GM12873 (cell line): ENCODE results near the gene GABRD.

ENCODE experiments used
- TF ChIP-seq, protein P1 (sequence below): IDR thresholded peaks from 2 replicates; pipeline ENCODE4 v1.5.1; 2012; ENCODE audit warnings: low read depth, mild to moderate bottlenecking, moderate library complexity, low read length, control low read depth; ENCODE audit not compliant: insufficient read depth; ENCODE audit errors: missing control alignments

Gene GABRD

DNA sequence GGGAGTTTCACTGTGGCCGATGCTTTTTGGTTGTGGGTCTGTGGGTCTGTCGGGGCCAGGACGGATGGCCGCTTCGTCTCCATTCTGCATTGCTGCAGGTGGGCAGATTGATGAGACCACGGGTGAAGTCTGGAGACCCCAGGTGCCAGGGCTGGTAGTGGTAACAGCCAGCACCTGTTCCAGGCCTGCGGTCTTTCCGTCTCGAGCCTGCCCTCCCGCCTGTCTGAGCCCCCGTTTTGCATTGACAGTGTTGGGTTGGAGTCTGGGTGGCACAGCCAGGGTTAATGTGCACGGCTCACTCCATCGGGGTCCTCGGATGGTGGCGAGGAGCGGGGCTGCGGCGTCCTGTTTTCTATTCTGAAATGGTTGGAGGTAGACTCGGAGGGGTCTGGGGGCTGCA lies 55.3 kb downstream of the GABRD start:
- TF ChIP-seq, protein P1, sequence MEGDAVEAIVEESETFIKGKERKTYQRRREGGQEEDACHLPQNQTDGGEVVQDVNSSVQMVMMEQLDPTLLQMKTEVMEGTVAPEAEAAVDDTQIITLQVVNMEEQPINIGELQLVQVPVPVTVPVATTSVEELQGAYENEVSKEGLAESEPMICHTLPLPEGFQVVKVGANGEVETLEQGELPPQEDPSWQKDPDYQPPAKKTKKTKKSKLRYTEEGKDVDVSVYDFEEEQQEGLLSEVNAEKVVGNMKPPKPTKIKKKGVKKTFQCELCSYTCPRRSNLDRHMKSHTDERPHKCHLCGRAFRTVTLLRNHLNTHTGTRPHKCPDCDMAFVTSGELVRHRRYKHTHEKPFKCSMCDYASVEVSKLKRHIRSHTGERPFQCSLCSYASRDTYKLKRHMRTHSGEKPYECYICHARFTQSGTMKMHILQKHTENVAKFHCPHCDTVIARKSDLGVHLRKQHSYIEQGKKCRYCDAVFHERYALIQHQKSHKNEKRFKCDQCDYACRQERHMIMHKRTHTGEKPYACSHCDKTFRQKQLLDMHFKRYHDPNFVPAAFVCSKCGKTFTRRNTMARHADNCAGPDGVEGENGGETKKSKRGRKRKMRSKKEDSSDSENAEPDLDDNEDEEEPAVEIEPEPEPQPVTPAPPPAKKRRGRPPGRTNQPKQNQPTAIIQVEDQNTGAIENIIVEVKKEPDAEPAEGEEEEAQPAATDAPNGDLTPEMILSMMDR: no peak

DNA sequence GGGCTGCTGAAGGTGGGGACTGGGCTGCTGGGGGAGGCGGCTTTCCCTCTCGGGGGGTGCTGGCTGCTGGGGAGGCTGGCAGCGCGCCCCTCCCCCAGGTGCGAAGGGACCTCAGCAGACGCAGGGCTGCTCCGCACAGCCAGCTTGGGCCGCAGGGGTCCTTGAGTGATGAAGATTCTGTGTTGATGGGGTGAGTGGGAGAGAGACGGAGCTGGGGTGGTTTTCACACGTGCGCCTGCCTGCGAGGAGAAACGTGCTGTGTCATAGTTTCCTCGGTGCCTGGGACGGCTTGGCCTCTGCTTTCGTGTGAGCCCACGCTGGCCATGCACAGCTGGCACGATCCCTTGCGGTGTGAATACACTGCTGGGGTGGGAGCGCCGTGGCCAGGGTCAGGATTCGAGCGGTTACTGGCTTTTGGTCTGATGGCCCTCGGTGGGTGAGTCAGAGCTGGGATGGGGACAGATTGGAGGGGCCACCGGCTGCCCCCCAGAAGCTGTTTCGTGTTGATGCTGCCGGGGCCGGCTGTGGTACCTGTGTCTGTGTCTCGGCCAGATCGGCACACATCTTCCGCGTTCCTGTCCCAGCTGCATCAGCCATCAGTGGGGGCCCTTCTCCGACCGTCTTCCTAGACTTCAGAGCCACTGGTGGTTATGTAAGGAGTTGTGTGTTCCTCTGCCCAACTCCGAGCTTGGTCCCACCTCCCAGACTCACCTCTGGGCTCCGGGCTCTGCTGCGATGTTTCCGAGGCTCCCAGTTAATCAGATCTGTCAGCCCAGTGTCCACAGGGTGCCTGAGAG lies 56.0 kb downstream of the GABRD start:
- TF ChIP-seq, protein P1: no peak

DNA sequence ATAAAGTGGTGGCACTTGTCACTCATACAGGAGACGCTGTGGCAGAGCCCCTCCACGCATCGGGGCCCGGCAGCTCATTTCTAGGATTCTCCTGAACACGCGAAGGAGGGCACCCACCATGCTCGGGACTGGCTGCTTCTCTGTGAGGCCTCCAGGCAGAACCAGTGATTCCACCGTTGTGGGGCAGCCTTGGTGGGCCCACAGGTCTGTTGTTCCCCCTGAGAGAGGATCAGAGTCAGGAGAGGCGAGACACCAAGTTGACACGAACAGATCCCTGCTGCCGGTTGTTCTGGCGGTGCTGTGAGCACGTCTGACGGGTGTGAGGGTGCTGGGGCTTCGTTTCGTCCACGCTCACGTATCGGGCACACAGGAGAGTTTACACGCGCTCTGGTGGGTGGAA lies 57.7 kb downstream of the GABRD start:
- TF ChIP-seq, protein P1: no peak

DNA sequence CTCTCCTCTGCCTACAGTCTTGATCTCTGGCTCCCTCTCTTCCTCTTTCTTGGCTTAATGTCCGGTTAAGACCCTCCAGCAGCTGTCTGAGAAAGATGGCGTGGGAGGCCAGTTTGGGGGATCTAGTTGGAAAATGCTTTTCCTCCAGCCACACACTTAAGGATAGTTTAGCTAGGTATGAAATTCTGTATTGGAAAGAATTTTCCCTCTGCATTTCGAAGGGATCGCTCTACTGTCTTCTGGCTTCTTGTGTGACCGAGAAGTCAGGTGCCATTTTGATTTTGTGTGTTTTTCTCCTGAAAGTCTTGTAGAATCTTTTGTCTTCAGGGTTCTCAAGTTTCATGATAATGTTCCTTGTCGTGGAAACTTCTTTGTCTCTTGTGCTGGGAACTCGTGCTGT lies 59.0 kb downstream of the GABRD start:
- TF ChIP-seq, protein P1: no peak

DNA sequence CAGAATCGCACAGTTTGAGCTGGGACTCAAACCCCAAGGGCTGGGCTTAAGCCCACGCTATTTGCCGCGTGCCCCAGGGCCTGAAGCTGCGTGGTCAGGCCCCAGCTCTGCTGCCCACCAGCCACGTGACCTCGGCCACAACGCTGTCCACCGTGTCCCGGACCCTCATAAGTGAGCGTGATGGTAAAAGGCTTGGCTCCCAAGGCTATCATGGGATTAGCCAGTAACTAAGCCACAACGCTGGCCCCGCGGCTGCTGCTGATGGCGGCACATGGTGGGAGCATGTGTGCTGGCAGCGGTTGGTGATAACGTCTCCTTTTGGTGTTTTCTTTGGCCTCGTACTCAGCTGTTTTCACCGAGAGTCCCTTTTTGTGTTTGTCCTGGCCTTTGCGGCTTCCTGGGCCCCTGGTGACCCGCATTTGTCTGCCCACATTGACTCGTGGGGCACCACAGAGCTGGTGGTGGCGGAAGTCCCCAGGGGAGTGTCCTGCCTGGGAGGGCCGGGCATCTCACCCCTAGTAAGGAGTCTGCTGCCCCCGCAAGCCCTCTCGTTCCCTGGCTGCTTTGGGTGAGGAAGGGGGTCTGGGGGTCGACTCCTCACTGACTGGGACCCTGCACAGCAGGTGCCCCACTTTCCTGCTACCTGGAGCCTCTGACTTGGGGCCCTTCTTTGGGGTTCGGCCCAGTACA lies 60.4 kb downstream of the GABRD start:
- TF ChIP-seq, protein P1: no peak

DNA sequence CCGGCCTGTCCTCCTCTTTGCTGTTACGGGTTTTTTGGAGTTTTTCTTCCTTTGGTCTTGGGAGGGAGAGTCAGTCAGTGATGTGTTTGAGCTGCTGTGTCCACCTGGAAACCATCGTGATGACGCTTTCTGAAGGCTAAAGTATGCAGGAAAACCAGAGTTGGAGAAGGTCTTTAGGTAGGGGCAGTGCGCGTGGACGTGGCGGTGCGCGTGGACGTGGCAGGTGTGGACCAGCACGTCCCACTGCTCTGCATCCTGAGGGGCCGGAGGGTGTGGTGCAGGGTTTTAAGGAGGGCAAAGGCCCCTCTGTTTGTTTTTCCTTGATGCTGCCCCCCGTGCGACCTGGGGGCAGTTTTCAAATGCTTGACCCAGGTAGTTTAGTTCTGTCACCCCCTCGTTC lies 61.0 kb downstream of the GABRD start:
- TF ChIP-seq, protein P1: no peak
